RCC 7860 (cell line): ENCODE measurements around the gene TMEM92.

Experiments
- DNase-seq: peaks from one replicate; pipeline ENCODE4 v3.0.0-alpha.2; 2015; ENCODE audit warnings: low spot score
- FAIRE-seq: peaks from 2 replicates; lab custom pipeline; 2012; peaks lifted over from hg19 to GRCh38; lab: Jason Lieb, UNC

The TMEM92 gene

GRCh38 chr17:50322271-50322670 lies 48.0 kb downstream of the TMEM92 start:
- FAIRE-seq (no peak), DNase-seq (no peak)

- FAIRE-seq (no peak), DNase-seq (no peak)
Observed at GRCh38 chr17:50323060-50323459, 48.8 kb downstream of the TMEM92 start.

- no peak for FAIRE-seq
- DNase-seq, result no peak
Observed at GRCh38 chr17:50325906-50326305, 51.6 kb downstream of the TMEM92 start.

- FAIRE-seq (no peak), DNase-seq (no peak)
Observed at GRCh38 chr17:50326831-50327364, 52.6 kb downstream of the TMEM92 start.

GRCh38 chr17:50328363-50329325 lies 54.4 kb downstream of the TMEM92 start:
- no peak for FAIRE-seq
- no peak for DNase-seq

- FAIRE-seq (no peak), DNase-seq (no peak)
Observed at GRCh38 chr17:50329716-50330115, 55.5 kb downstream of the TMEM92 start.

GRCh38 chr17:50330151-50330775 lies 56.0 kb downstream of the TMEM92 start:
- FAIRE-seq, result no peak
- no peak for DNase-seq
